Lung (tissue), 13 donors: ENCODE measurements around the gene AHNAK. TPM values are rescaled to one million over a fixed set of nuclear protein-coding genes. Genes with fewer than 3 reads are reported as not detected.

ENCODE experiments used
- ATAC-seq: fragments of 200-7000 bp; cut with Tn5 transposase; one replicate; pipeline ENCODE4 v1.9.1; 2020; ENCODE audit warnings: moderate number of reproducible peaks; ENCODE audit not compliant: insufficient read depth, low FRiP score
- DNase-seq, 3 donors: peaks; one replicate each; pipeline ENCODE4 v3.0.0-alpha.2; 2013 to 2017
- H3K27ac ChIP-seq, 2 donors: one replicate each; pipeline ENCODE4 v1.5.1; 2013; ENCODE audit warnings: mild to moderate bottlenecking in 2 of 2, moderate library complexity in 2 of 2, control low read depth in 1 of 2, inconsistent platforms in 1 of 2, low read depth in 1 of 2, low read length in 1 of 2
- H3K27me3 ChIP-seq, 3 donors: one replicate each; pipeline ENCODE4 v1.5.1; 2013; ENCODE audit warnings: low read length in 2 of 3; ENCODE audit not compliant: control insufficient read depth in 3 of 3, insufficient read depth in 3 of 3
- H3K36me3 ChIP-seq, 4 donors: one replicate each; pipeline ENCODE4 v1.5.1; 2013; ENCODE audit warnings: low read length in 4 of 4, mild to moderate bottlenecking in 1 of 4, moderate library complexity in 1 of 4; ENCODE audit not compliant: control insufficient read depth in 4 of 4, insufficient read depth in 4 of 4
- H3K4me1 ChIP-seq, 5 donors: one replicate each; pipeline ENCODE4 v1.5.1; 2013; ENCODE audit warnings: low read length in 5 of 5, mild to moderate bottlenecking in 2 of 5, moderate library complexity in 1 of 5; ENCODE audit not compliant: control insufficient read depth in 5 of 5, insufficient read depth in 5 of 5
- H3K4me3 ChIP-seq: one replicate; pipeline ENCODE4 v1.5.1; 2013; ENCODE audit warnings: mild to moderate bottlenecking, control low read depth, moderate library complexity
- H3K9ac ChIP-seq, 2 donors: one replicate each; pipeline ENCODE4 v1.5.1; 2013; ENCODE audit warnings: low read length in 2 of 2, control low read depth in 1 of 2; ENCODE audit not compliant: insufficient read depth in 1 of 2
- H3K9me3 ChIP-seq, 4 donors: one replicate each; pipeline ENCODE4 v1.5.1; 2013; ENCODE audit warnings: low read length in 3 of 4, mild to moderate bottlenecking in 1 of 4, moderate library complexity in 1 of 4; ENCODE audit not compliant: control insufficient read depth in 4 of 4, insufficient read depth in 3 of 4
- CTCF ChIP-seq: IDR thresholded peaks from 2 replicates; pipeline ENCODE4 v1.5.1; 2012; ENCODE audit warnings: mild to moderate bottlenecking; ENCODE audit errors: control extremely low read depth, extremely low read depth
- WGBS, 2 donors: extraction: QIAGEN DNeasy Blood & Tissue Kit; methylation state at CpG; one replicate each; pipeline ENCODE4 v1.1.7; 2013; 5-methylcytosine and 5-hydroxymethylcytosine counted together
- polyA plus RNA-seq, 2 donors: library from polyadenylated mRNA; stranded (reverse); fragments of 200-250 nt; gene quantifications; one replicate each; pipeline ENCODE4 v1.2.1, GENCODE V29; 2013
- small RNA-seq: library from RNA; depleted of rRNA; stranded (forward); fragments of <200 nt; gene quantifications from one replicate; pipeline ENCODE3, GENCODE V24; 2014; ENCODE audit warnings: low replicate concordance
- total RNA-seq, 2 donors: library from RNA; depleted of rRNA in 1 of 2; stranded (reverse); fragments of >200 nt in 1 of 2; gene quantifications; one replicate each; pipeline ENCODE4 v1.2.1, GENCODE V29; 2014 to 2021
- donor health status: control.
- donor health status: control.
- donor health status: Bipolar disorder and iron deficiency.
- donor health status: healthy.
- donor health status: DM: yes; HTN: yes; CAD: no.

AHNAK gene
- total and polyA plus RNA-seq, 4 donors: 66.5 to 707 (median 238) TPM

- H3K9me3 ChIP-seq: no peaks in the 10 kb centered on the region
- peaks cover 0 to 6% (median 0%) of the 10 kb centered on the region in 5 donors for H3K4me1 ChIP-seq
- H3K36me3 ChIP-seq: no peaks in the 10 kb centered on the region
- no peaks in the 10 kb centered on the region for H3K27me3 ChIP-seq
- TF ChIP-seq CTCF: no peak
- 63 to 74% methylated on average over 6 of the region's 6 CpGs for WGBS, 2 donors
- DNase-seq: no peak
- no peak overlapping the region for H3K27ac ChIP-seq
- no peak for ATAC-seq
- H3K4me3 ChIP-seq: no peak overlapping the region
- no peak overlapping the region for H3K9ac ChIP-seq
These were observed 162.8 kb downstream of the AHNAK start for GRCh38 chr11:62383822-62384221.

Small RNA genes lying within 50 kb of the gene (small RNA-seq; reads per million reads assigned to genes)
- gene EEF1G (not detected), gene MIR6747 (0.31 reads per million, percentile 36 among the genes with 10 or more reads in this experiment)

Other genes starting within 250 kb of the AHNAK start
- gene SCGB1D4, start 247.7 kb downstream of the AHNAK start, total RNA-seq: not detected
- not detected for gene SCGB1D4, start 247.7 kb downstream of the AHNAK start, polyA plus RNA-seq
- 10 to 100 TPM in 1 of 2 donors, 1 to 10 TPM in 1; 6.3 to 36.1 TPM for gene ASRGL1, start 209.4 kb downstream of the AHNAK start, total RNA-seq
- gene ASRGL1, start 209.4 kb downstream of the AHNAK start, polyA plus RNA-seq: 10 to 100 TPM; 21.9 to 34.5 TPM
- gene SCGB1A1, start 127.8 kb downstream of the AHNAK start, total RNA-seq: 1,000 to 10,000 TPM in 1 of 2 donors, 10 to 100 TPM in 1; 16.0 to 5,001 TPM
- gene SCGB1A1, start 127.8 kb downstream of the AHNAK start, polyA plus RNA-seq: 1,000 to 10,000 TPM; 2,989 to 6,099 TPM
- gene EEF1G, start 27.1 kb upstream of the AHNAK start, total RNA-seq: 1,000 to 10,000 TPM in 1 of 2 donors, 100 to 1,000 TPM in 1; 941 to 1,160 TPM
- gene EEF1G, start 27.1 kb upstream of the AHNAK start, polyA plus RNA-seq: 1,000 to 10,000 TPM; 1,043 to 1,130 TPM
- gene TUT1, start 44.7 kb upstream of the AHNAK start, total RNA-seq: 10 to 100 TPM; 10.8 to 19.4 TPM
- 10 to 100 TPM; 15.2 to 21.9 TPM for gene TUT1, start 44.7 kb upstream of the AHNAK start, polyA plus RNA-seq
- gene MTA2, start 55.1 kb upstream of the AHNAK start, total RNA-seq: 10 to 100 TPM; 53.7 to 74.4 TPM
- gene MTA2, start 55.1 kb upstream of the AHNAK start, polyA plus RNA-seq: 10 to 100 TPM; 57.0 to 62.2 TPM
- gene EML3, start 66.0 kb upstream of the AHNAK start, total RNA-seq: 10 to 100 TPM; 29.1 to 95.4 TPM
- 10 to 100 TPM; 59.5 to 66.4 TPM for gene EML3, start 66.0 kb upstream of the AHNAK start, polyA plus RNA-seq
- 1 to 10 TPM; 3.5 to 9.6 TPM for gene ROM1, start 66.5 kb upstream of the AHNAK start, total RNA-seq
- gene ROM1, start 66.5 kb upstream of the AHNAK start, polyA plus RNA-seq: 10 to 100 TPM in 1 of 2 donors, 1 to 10 TPM in 1; 9.3 to 17.9 TPM
- 10 to 100 TPM; 14.6 to 48.7 TPM for gene B3GAT3, start 75.2 kb upstream of the AHNAK start, total RNA-seq
- 10 to 100 TPM; 50.3 to 58.0 TPM for gene B3GAT3, start 75.2 kb upstream of the AHNAK start, polyA plus RNA-seq
- gene GANAB, start 99.8 kb upstream of the AHNAK start, total RNA-seq: 100 to 1,000 TPM; 181 to 266 TPM
- gene GANAB, start 99.8 kb upstream of the AHNAK start, polyA plus RNA-seq: 100 to 1,000 TPM; 104 to 155 TPM
- gene INTS5, start 106.5 kb upstream of the AHNAK start, total RNA-seq: 10 to 100 TPM; 15.5 to 22.7 TPM
- gene INTS5, start 106.5 kb upstream of the AHNAK start, polyA plus RNA-seq: 10 to 100 TPM in 1 of 2 donors, 1 to 10 TPM in 1; 8.5 to 17.4 TPM
- 10 to 100 TPM; 19.0 to 54.0 TPM for gene C11orf98, start 118.4 kb upstream of the AHNAK start, total RNA-seq
- 100 to 1,000 TPM; 135 to 140 TPM for gene C11orf98, start 118.4 kb upstream of the AHNAK start, polyA plus RNA-seq
- 10 to 100 TPM in 1 of 2 donors, 1 to 10 TPM in 1; 5.3 to 19.8 TPM for gene CSKMT, start 118.5 kb upstream of the AHNAK start, total RNA-seq
- 10 to 100 TPM; 11.0 to 37.1 TPM for gene CSKMT, start 118.5 kb upstream of the AHNAK start, polyA plus RNA-seq
- gene UQCC3, start 124.9 kb upstream of the AHNAK start, total RNA-seq: 10 to 100 TPM in 1 of 2 donors, 1 to 10 TPM in 1; 8.6 to 10.4 TPM
- gene UQCC3, start 124.9 kb upstream of the AHNAK start, polyA plus RNA-seq: 10 to 100 TPM in 1 of 2 donors, 1 to 10 TPM in 1; 8.7 to 20.1 TPM
- 1 to 10 TPM; 4.4 to 8.9 TPM for gene LBHD1, start 125.5 kb upstream of the AHNAK start, total RNA-seq
- 1 to 10 TPM; 4.4 to 5.7 TPM for gene LBHD1, start 125.5 kb upstream of the AHNAK start, polyA plus RNA-seq
- gene UBXN1, start 132.3 kb upstream of the AHNAK start, total RNA-seq: 10 to 100 TPM; 54.8 to 80.2 TPM
- gene UBXN1, start 132.3 kb upstream of the AHNAK start, polyA plus RNA-seq: 100 to 1,000 TPM; 149 to 168 TPM
- 1 to 10 TPM in 1 of 2 donors, under 1 TPM in 1; 0.57 to 2.6 TPM for gene LRRN4CL, start 142.7 kb upstream of the AHNAK start, total RNA-seq
- gene LRRN4CL, start 142.7 kb upstream of the AHNAK start, polyA plus RNA-seq: 1 to 10 TPM in 1 of 2 donors, under 1 TPM in 1; 0.46 to 1.9 TPM
- 100 to 1,000 TPM in 1 of 2 donors, 10 to 100 TPM in 1; 30.7 to 120 TPM for gene BSCL2, start 160.6 kb upstream of the AHNAK start, total RNA-seq
- gene BSCL2, start 160.6 kb upstream of the AHNAK start, polyA plus RNA-seq: 100 to 1,000 TPM in 1 of 2 donors, 10 to 100 TPM in 1; 65.7 to 190 TPM
- gene GNG3, start 160.9 kb upstream of the AHNAK start, total RNA-seq: under 1 TPM in 1 of 2 donors, not detected in 1; 0.40 TPM
- under 1 TPM; 0.05 to 0.26 TPM for gene GNG3, start 160.9 kb upstream of the AHNAK start, polyA plus RNA-seq
- gene HNRNPUL2, start 180.7 kb upstream of the AHNAK start, total RNA-seq: 10 to 100 TPM; 41.4 to 53.1 TPM
- 10 to 100 TPM; 25.6 to 29.5 TPM for gene HNRNPUL2, start 180.7 kb upstream of the AHNAK start, polyA plus RNA-seq
- 10 to 100 TPM; 27.7 to 33.8 TPM for gene TTC9C, start 181.7 kb upstream of the AHNAK start, total RNA-seq
- gene TTC9C, start 181.7 kb upstream of the AHNAK start, polyA plus RNA-seq: 10 to 100 TPM; 22.6 to 55.5 TPM
- gene ZBTB3, start 207.4 kb upstream of the AHNAK start, total RNA-seq: 10 to 100 TPM in 1 of 2 donors, 1 to 10 TPM in 1; 8.9 to 12.9 TPM
- 1 to 10 TPM; 2.1 to 5.8 TPM for gene ZBTB3, start 207.4 kb upstream of the AHNAK start, polyA plus RNA-seq
- 10 to 100 TPM; 52.0 to 72.9 TPM for gene POLR2G, start 214.8 kb upstream of the AHNAK start, total RNA-seq
- 100 to 1,000 TPM; 141 to 148 TPM for gene POLR2G, start 214.8 kb upstream of the AHNAK start, polyA plus RNA-seq
- gene TAF6L, start 224.6 kb upstream of the AHNAK start, total RNA-seq: 10 to 100 TPM; 22.6 to 27.8 TPM
- gene TAF6L, start 224.6 kb upstream of the AHNAK start, polyA plus RNA-seq: 10 to 100 TPM; 18.7 to 32.7 TPM
- gene TMEM179B, start 240.6 kb upstream of the AHNAK start, total RNA-seq: 10 to 100 TPM; 40.0 to 61.0 TPM
- 10 to 100 TPM; 68.8 to 87.6 TPM for gene TMEM179B, start 240.6 kb upstream of the AHNAK start, polyA plus RNA-seq
- 10 to 100 TPM in 1 of 2 donors, 1 to 10 TPM in 1; 9.7 to 15.6 TPM for gene TMEM223, start 245.2 kb upstream of the AHNAK start, total RNA-seq
- 10 to 100 TPM; 21.9 to 38.6 TPM for gene TMEM223, start 245.2 kb upstream of the AHNAK start, polyA plus RNA-seq